ENCODE data around the gene ANKRD9.

Gene ANKRD9

DNA sequence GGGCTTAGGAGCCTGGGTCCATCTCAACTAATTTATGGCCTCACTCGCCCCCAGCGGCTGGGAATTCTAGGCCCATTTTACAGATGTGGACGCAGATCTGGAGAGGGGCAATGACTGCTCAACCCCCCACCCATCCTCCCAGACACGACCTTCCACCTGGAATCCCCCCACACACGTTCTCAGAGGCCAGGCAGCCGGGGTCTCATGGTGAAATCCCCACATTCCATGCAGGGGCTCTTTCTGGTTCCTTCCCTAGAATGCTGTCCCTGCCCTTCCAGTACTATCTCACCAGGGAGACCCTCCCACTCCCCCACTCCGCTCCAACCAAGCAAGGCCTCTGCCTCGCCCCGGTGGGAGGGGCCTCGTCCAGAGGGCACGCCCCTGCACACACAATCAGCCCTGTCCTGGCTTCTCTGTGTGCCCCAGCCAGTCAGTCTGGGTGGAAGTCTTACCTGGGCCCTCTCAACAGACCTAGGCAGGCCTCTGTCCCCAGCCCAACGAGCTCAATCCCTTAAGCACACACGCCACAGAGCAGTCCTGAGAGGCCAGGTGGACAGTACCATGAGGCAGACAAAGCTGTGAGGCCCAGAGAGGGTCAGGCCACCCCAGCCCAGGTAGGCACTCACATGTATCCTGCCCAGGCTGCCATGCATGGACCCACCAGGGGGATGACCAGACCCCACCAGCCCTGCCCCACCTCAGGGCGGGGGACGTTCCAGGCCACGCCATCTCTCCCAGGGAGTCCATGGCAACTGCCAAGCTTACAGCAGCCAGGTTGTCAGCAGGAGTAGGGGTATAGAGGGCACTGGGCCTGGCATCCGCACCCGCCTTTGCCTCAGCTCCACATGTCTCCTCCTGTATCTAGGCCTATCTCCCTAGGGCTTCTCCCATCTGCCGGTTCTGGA is 1.3 kb upstream of the ANKRD9 start:
- no peak for DNase-seq

DNA sequence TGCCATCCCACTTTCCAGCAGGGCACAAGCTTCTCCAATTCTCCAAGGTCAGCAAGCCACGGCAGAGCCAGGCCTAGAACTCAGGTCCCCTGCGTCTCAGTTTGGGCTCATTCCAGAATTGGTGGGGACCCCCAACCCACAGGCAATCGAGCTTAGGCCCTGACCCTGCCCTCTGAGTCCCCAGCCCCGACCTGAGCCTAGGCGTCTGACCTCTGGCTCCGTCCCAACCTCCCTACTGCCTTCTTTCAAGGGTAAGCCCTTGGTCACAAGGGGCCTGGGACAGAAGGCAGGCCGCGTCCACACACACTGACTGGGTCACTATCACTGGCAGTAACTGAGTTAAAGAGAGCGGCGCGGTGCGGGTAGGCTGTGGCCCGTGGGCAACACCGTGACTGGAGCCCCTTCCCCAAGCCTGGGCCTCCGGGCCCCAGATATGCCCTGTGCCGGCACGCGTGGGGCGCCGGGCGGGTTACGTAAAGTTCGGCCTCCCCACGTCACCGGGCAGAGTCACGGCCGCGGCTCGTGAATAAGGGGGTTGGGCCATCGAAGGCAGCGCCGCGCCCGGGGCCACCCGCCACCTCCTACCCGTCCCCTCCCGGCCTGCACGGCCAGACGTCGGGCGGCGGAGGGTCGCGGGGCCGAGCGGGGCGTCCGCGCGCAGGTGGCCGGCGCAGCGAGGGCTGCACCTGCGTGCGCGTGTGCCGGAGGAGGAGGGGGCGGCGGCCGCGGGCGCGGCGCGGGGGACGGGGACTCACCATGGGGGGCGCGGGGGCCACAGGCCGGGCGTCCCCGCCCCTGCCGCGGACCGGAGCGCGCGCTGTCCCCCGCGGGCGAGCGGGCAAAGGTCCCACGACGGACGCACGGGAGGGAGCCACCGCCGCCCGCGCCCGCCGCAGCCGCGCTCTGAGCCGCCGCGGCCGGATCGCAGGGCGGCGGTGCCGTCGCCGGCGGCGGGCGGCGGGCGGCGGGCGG is 516 bp downstream of the ANKRD9 start:
- DNase-seq = no peak

DNA sequence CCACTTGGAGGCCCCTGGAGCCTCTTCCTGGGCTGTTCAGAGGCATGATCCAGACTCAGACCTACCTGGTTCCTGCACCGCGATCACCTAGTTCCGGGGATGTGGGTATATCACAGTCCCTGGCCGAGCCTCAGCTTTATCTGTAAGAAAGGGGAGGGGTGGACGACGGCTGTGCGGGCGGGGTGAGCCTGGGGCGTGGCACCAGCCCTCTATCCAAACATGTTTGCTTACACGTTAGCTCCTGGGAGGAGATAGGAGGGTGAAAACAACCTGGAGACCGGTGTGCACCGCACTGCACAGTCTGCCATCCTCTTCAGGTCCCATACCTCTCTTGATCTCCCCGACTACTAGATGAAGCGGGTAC is 1.2 kb downstream of the ANKRD9 start:
- no peak for DNase-seq

DNA sequence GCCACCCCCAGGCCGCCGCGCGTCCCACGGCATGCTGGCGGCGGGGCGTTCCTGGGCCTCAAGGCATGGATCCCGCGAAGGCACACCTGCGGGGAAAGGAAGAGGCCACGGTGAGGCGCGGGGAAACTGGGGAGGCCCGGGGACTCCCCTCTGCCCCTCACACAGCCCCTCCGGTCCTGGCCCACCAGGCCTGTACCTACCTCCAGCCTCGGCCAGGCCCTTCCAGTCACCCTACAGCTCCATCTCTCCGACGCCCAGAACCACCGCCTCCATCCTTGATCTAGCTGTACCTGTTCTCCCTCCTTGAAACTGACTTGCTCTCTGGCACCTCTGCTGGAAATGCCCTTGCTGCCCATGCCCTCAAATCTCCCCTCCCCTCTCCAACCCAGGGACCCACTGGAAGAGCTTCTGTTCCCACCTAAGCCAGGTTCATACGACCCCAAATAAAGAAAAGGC is 1.7 kb downstream of the ANKRD9 start:
- no peak for DNase-seq

DNA sequence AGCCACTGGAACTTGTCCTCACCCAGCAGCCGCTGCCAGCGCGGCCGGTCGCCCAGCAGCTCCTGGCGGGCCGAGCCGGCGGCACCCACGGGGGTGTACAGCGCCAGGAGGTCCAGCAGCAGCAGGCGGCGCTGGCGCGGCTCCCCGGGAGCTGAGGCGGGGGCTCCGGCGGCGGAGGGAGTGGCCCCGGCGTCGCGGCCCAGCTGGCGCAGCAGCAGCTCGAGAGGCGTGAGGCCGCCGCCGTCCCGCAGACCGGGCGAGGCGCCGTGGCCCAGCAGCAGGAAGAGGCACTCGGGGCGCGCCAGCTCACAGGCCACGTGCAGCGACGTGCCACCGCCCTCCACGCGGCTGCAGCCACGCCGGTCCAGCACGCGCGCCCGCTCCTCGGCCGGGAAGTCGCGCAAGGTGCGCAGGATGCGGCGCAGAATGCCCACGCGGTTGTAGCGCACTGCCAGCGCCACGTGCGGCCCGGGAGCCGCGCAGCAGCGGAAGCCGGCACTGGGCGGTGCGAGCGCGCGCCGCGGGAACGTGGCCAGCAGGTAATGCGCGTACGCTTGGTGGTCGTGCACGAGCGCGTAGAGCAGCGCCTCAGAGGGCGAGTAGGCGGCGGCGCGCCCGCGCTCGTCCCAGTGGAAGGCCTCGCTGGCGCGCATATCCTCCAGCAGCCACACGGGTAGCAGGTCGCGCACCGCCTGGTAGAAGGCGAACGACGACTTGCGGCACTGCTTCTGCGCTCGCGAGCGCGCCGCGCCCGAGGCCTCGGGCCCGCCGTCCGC is 2.3 kb downstream of the ANKRD9 start:
- DNase-seq = no peak

DNA sequence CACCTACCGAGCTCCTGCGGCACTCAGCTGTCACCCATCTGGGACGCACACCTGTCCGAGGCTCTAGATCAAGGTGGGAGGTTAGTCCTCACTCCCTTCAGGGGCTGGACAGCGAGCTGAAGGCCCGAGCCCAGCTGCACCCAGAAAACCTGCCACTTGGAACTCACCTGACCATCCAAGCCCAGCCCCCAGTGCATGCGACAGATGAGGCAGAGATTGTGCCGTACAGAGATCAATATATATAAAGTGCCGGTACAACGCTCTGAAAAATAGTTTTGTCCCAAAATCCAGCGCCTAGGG is 3.0 kb downstream of the ANKRD9 start:
- DNase-seq = no peak

DNA sequence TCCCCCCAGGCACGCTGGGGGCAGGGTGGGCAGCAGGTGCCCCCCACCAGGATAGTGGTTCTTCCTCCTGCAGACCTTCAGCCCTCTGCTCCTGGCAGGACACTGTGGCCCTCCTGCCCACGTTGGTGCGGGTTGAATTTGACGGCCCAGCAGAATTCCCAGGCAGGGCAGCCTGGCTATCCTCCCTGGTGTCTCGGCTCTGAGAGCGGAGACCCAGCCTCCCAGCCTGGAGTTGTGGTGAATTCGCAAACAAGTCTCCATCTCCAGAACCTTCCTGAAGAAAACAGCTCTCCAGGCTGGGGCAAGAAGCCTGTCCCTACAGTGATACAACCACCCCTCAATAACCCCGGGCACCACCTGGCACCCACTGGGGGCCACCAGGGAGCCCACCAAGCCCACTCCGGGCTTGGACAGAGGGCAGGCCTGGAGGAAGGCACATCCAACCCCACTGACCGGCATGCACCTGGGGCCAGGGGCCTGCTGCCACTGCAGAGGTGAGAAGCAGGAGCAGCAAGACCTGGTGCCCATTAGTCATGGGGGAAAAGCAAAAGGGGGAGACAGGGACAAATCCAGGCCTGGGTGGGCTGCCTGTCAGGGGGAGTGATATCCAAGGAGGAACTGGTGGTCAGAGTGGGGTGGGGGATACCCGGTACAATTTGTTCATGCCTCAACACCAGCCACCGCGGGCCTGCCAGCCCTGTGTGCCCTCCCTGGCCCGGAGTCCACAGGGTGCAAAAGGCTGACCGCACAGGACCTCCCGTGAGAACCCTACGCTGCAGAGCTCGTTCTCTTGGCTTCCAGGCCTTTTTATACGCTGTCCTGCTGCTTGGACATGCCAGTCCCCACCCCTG is 3.6 kb downstream of the ANKRD9 start:
- DNase-seq = no peak

DNA sequence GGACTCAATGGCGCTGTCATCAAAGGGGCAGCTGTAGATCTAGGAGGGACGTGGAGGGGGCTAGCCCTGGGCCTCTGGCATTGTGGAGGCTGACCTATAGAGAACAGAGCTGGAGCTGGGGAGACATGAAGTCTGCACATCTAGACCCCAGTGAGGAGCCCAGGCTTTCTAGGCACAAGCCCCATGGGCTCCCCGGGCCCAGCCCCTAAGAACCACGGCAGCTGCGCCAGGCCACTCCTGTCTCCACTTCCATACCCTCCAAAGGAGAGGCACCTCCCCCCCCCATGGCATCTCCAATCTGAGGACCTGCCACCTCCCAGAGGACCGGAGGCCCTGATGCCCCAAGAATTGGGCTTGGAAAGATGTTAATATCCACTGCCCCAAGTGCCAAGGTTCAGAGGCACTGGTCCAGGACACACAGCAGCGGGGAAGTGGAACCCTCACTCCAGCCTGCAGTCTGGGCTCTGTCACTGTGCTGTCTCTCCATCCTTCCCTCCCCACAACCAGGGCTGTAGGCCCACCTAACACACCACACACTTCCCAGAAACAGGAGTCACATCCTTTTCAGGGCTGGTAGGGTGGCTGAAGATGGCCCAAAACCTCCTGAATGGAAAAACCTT is 4.5 kb downstream of the ANKRD9 start:
- no peak for DNase-seq

DNA sequence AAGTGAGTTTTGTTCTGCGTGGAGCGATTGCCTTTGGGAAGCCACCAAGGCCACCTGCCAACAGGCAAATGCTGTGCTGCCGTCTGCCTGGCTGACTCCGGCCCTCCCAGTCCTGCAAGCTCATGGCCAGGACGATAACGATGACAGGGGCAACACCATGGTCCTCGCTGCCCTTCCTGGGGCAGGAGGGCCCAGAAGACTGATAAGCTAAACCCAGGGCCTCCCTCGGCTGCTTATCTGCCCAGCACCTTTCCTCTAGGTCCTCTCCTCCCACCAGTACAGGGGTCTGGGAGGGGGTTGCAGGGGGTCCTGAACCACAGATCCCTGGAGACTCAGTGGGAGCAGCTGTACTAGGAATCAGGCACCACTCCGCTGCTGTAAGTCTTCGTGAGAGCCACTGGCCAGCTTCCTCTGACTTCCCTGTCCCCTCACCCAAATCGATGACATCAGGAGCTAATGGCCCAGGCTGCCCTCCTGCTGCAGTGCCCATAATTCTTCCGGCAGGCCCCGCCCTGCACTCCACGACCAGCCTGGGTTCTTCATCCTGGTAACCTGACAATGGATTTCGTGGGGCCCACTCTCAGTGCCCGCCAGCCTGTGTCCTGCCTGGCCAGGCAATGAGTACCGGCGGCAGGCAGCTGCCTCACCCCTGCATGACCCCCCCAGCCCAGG is 5.1 kb downstream of the ANKRD9 start:
- no peak for DNase-seq

DNA sequence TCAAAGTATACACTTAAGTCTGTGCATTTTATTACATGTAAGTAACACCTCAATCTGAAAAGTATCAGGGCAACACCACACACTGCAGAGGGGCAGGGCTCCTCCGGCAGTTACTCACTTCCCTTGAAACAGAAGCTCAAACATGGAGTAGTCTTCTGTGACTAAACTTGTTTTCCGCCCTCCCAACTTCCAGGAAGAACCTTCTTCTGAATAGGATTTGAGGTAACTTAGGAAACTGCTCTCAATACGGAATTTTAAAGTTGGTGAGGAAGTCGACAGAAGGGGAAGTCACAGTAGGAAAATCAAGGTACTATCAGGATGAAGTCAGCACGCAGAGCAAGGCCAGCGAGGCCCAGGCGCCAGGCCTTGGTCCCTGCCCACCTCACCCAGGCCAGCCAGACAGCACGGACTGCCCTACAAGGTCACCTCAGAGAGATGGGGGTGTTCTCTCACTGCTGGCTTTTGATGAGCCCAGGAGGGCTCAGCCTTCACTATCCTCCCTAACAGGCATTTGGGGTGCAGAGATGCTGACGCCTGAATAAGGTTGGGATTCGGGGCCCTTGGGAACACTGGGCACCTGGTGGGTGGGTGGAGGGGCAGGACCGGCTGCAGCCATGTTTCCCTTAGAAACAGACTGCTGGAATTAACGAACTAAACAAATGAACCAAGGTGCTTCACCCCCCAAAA is 5.8 kb downstream of the ANKRD9 start:
- no peak for DNase-seq

DNA sequence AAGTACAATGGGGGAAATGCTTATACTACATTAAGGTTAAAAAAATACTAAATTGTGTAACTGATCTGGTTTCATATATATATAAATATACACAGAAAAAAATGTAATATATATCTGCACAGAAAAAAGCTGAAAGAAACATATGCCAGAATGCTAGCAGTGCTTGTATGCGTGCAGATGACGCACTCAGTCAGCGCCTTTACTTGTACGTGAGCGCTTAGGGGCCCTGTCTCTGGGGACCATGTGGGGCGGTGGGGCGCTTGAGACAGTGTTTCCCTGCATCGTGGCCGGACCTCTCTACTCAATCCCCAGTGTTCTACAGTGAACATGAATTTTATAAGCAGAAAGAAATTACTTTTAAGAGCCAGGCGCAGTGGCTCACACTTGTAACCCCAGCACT is 7.0 kb downstream of the ANKRD9 start:
- no peak for DNase-seq

DNA sequence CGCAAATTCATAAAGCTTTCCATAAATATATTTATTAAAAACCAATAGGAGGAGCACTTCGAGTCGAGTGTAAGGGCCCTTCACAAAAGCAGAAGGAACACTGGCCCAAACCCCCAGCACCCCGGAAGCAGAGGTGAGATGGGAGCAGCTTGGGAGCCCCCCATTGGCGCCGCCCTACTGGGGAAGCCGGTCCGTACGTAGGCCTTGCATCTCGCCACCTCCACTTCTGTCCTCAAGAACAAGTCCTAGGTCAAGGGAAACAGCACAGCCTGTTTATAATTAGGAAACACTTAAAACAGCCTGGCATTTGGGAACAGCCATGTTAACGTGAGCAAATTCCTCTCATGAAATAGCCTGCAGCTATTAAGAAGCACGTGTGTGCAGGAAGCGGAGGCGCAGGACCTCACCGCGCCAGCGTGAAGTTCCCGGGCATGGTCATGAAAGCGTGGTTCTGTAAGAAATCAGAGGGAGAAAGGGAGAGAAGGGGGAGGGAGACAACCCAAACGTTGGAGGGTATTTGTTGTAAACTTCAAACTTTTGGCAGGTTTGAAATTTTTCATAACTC is 7.7 kb downstream of the ANKRD9 start:
- DNase-seq = no peak

DNA sequence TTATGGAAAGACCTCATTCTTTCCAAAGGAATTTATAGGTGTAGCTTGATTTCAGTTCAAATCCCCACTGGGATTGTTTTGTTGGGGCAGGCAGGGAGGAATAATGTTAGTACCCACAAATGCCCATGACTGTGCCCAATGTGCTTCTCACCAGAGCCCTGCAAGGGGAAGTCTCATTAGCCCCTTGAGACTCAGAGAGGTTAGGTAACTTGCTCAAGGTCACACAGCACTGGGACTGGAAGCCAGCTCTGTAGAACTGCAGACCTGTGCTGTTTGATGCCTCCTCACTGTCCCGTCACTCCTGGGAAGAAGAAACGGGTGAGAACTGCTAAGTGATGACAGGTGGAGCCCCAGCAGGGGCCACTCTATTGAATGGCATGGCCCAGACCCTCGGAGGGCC is 8.9 kb downstream of the ANKRD9 start:
- DNase-seq = no peak

DNA sequence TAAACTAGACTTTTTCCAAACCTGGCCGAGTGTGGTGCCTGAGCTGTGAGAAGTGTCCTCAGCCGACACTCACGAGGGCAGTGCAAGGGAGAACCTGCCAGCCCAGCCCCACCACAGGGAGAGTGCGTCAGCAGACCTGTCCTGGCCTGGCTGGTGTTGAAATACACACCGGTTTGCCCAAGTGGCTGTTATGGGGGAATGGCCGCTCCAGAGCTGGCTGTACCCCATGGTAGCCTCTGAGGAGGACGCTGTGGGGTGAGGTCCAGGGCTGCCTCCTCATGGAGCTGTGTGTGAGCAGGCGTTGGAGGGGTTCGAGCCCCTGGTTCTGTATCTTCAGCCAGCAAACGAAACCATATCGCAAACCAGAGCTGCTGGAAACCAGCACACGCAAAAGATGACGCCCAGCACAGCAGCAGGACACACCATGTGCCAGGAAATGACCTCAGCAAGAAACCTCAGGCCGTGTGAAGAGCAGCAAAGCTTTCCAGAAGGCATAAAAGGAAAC is 9.4 kb downstream of the ANKRD9 start:
- DNase-seq = no peak

DNA sequence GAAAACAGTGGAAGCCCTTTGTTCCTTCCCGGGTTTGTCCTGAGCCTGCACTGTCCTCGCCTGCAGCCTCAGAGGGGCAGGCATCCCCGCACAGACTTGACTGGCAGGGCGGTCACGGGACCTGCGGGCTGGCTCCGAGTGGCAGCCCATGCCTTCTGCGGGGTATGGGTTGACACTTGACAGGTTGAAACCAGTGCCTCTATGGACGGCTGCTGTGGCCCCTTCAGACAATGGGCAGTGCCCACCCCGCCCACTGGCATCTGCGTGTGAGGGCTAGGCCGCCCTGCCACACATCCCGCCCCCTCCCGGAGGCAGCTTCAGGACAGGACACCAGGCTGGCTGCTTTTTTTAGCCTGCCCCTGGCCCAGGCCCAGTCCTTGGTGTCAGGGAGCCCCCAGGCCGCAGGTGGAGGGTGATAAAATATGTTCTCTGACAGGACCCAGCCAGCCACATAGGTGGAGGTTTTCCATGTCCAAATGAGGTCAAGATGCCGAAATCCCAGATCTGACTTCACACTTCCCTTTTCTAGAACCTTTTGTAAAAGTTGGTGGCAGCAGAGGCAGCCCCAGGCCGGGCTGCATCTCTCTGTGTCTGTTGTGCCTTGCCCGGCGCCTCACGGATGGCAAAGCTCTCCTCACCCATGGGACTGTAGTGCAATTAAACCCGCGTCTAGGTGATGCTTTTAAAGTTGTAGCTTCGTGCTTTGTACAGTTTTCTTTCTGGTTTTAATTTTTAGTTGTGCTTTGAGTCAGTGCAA is 10.0 kb downstream of the ANKRD9 start:
- DNase-seq = no peak

DNA sequence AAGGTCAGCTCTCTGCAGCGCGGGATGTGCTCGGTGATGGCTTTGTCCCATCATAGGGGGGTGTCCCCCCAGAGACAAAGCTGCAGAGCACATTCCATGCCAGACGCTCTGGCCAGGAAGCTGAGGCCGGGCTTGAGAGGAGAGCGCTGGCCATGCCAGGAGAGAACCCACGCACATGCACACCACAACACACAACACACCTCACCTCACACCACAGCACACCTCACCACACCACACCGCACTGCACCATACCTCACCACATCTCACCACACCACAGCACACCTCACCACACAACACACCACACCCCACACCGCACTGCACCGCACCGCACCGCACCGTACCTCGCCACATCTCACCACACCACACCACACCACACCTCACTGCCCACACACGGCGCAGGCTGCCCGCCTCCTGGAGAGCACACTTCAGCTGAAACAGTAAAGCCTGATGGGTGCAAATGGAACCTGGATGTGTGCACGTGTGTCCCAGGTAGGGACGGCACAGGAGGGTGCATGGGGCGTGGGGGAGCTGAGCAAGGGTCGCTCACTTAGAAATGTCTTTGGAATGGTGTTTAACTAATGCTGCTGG is 10.8 kb downstream of the ANKRD9 start:
- no peak for DNase-seq

DNA sequence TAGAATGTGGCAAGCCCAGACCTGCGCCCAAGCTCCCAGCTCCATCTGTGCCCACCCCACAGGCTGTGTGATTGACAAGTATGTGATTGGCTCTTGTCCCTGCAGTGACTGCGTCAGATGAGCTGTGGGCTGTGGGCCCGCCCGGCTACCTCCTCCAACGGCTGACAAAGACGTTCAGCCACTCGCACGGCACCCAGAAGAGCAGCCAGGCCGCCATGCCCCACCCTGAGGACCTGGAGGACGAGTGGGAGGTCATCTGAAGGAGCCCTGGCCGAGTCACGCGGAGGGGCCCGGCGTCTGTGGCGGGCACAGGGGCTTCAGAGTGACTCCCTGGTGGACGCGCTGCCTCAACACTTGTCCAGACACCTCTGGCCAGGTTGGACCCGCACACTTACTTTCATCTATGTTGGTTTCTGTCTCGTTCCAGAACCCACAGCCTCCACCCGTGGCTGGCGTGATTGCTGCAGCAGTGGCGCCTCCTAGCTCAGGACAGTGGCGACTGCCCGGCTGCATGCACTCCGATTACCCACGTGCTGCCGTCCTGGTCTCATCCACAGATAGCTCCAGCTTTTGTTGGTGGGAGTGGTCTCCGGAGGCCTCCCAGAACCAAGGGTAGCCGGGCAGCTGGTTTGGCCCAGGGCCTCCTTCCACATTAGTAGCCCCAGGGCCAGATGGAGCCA is 11.4 kb downstream of the ANKRD9 start:
- DNase-seq = no peak
